Mammary microvascular endothelial cell (primary cell): ENCODE data around the gene ENTREP3. TPM values are rescaled to one million over a fixed set of nuclear protein-coding genes. Genes with fewer than 3 reads are reported as not detected.

Experiments used
- total RNA-seq: library from RNA; depleted of rRNA; stranded (reverse); fragments of >200 nt; gene quantifications from 2 replicates; pipeline ENCODE4 v1.2.3, GENCODE V29; 2015

Gene ENTREP3, protein sequence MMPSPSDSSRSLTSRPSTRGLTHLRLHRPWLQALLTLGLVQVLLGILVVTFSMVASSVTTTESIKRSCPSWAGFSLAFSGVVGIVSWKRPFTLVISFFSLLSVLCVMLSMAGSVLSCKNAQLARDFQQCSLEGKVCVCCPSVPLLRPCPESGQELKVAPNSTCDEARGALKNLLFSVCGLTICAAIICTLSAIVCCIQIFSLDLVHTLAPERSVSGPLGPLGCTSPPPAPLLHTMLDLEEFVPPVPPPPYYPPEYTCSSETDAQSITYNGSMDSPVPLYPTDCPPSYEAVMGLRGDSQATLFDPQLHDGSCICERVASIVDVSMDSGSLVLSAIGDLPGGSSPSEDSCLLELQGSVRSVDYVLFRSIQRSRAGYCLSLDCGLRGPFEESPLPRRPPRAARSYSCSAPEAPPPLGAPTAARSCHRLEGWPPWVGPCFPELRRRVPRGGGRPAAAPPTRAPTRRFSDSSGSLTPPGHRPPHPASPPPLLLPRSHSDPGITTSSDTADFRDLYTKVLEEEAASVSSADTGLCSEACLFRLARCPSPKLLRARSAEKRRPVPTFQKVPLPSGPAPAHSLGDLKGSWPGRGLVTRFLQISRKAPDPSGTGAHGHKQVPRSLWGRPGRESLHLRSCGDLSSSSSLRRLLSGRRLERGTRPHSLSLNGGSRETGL
- total RNA-seq = 15.2 and 15.3 TPM in 2 replicates

DNA sequence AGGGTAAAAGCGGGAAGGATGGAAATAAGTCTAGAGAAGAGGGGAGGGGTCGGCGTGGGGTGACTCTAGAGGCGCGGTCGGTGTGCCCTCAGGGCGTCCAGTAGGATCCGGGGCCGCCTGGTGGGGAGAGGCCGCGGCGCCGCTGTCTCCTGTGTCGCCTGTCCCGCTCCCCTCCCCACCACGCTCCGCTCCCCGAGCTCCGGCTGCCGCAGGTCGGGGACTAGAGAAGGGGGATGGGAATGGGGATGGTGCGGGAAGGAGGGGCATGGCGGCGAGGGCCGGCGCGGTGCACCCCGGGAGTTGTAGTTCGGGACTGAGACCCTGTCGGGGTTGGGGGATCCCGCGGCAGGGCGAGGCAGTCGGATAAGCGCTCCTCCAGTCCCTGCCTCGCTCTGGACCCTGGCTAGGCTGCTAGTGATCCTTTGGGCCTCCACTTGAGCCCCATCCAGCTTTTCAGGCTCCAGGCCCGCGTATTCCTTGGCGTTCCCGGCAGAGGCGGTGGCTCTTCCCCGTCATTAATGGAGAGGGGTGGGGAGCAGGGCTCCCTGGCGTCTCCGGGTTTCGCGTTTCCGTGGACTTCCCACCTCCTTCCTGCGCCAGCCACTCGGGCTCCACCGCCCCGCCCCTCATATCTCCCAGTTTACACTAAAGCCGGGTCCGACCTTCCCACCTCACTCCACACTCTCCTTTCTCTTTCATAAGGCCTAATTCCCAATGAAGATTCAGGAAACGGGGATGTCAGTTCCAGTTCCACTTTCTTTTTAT is at the start of gene ENTREP3:
Gene ENTREP3 (minus strand): TSS at position 241 of the 765 bp plus-strand sequence. CDS start 606 bp downstream, outside the sequence.

DNA sequence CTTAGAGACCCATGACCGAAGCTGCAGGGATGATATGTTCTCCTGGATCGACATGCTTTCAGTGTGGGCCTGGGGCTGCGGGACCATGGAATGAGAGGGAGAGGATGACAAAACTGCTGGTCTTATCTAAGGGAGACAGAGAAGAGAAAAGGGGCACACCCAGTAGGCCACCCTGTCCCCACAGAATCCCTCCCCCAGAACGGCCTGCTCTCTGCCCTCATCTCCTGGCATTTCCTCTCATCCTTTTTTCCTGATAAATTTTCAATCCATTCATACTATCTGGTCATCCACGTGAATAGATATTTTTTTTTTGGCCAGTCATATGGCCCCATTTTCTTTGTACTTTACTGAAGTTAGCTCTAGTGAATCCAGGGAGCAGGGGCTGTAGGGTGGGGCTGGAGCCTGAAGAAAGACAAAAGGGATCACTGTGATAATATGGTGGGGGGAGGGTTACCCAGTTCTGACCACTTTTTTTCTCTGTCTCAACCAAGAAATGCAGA is 46.1 kb upstream of the ENTREP3 start, which contains the start of gene PKLR:
Gene PKLR (minus strand): TSS at position 97 of the 500 bp plus-strand sequence. CDS start 43 bp downstream, at position 54.

DNA sequence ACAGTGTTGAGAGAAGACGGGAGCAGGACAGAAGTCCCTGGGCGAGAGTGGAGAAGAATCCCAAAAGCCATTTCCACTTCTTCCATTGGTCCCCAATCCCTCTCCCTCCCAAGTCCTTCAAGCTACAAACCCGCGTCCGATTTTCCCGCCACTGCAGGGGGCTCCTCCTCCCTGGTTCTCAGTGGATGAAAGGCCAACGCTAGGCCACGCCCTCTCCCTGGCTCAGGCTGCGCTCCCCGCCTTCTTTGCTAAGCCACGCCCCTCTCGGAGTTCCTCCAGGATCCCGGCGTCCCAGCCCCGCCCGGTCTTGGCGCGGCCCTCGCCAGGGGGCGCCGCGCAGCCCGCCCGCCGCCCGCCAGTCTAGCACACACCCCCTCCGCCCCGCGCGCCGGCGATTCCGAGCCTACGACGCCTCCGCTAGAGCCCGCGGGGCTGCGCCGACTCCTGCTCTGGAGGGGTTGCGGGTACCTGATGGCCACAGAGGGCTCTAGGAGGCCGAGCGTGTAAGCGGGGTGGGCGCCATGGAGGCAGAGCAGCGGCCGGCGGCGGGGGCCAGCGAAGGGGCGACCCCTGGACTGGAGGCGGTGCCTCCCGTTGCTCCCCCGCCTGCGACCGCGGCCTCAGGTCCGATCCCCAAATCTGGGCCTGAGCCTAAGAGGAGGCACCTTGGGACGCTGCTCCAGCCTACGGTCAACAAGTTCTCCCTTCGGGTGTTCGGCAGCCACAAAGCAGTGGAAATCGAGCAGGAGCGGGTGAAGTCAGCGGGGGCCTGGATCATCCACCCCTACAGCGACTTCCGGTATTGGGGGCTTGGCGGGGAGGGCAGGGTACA is 22.0 kb upstream of the ENTREP3 start, which contains the start of gene HCN3:
Gene HCN3 (plus strand): TSS at position 394 of the 832 bp plus-strand sequence. CDS start 128 bp downstream, at position 522.

DNA sequence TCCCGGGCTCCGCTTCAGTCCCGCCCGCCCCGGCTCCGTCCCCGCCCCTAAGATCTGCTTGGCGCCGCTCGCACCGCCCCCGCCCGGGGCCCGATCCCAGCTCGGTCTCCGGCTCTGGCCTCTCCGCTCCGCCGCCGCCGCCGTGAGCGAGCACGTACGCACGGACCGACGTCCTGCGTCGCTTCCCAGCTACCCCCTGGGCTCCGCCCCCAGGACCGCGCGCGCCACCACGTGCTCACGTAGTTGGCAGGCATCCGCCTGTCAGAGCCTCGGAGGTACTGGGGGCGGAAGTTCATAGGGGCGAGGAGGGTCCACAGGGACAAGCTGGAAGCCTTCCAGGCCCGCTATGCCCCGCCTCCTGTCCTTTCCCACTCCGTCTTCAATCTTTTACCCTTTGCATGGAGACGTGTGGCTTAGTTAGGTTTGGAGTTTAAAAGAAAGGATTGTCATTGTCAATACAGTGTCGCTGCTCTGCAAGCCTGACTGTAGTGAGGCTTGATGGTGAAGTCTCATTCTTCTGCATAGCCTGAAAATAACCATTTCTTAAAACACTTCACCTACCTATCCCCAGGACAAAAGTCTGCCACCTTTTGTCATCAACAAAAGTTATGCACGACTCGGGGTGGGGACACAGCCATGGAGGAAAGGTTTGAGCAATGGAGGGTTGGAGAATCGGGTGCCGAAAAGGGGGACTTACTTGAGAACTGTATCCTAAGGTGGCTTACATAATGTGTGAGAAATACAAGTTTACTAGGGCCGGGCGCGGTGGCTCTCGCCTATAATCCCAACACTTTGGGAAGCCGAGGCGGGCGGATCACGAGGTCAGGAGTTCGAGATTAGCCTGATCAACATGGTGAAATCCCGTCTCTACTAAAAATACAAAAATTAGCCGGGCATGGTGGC is 18.3 kb upstream of the ENTREP3 start, which contains the start of gene CLK2:
Gene CLK2 (minus strand): TSS at position 162 of the 903 bp plus-strand sequence. CDS start 2,527 bp downstream, outside the sequence.

DNA sequence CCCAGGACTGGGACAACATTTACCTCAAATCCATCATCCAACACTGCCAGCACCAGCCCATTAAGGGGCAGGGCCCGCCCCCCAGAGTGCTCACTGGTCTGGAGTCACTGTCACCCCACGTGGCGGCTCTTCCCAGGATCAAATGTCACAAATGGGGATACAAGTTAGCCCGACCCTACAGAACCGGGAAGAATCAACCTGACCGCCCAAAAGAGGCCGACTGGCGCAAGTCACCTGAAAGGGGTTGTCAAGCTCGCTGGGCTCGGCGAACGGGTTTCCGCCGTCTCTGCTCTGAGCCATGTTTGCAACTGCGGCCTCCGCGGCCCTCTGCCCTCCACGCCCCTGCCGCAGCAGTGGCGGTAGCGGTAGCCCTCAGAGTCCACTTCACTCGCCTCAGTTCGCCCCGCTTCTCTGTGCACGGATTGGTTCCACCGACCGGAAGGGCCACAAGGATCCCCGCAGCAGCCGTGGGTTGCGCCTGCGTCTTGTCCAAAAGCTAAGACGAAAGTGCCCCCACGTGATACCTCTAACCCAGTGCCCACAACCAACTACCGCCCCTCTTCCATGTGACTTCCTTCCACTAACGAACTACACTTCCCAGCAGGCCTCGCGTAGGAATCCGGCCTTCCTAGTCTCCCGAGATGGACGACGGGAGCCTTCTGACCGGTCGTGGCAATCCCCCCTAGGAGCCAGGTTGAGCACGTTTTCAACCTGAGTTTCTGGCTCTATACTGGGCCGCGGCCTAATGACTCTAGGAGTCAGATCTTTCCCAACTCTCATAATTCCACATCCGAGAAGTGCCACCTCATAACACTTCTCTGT is 6.8 kb upstream of the ENTREP3 start, which contains the start of gene SCAMP3:
Gene SCAMP3 (minus strand): TSS at position 509 of the 822 bp plus-strand sequence. CDS start 209 bp downstream, at position 300.

DNA sequence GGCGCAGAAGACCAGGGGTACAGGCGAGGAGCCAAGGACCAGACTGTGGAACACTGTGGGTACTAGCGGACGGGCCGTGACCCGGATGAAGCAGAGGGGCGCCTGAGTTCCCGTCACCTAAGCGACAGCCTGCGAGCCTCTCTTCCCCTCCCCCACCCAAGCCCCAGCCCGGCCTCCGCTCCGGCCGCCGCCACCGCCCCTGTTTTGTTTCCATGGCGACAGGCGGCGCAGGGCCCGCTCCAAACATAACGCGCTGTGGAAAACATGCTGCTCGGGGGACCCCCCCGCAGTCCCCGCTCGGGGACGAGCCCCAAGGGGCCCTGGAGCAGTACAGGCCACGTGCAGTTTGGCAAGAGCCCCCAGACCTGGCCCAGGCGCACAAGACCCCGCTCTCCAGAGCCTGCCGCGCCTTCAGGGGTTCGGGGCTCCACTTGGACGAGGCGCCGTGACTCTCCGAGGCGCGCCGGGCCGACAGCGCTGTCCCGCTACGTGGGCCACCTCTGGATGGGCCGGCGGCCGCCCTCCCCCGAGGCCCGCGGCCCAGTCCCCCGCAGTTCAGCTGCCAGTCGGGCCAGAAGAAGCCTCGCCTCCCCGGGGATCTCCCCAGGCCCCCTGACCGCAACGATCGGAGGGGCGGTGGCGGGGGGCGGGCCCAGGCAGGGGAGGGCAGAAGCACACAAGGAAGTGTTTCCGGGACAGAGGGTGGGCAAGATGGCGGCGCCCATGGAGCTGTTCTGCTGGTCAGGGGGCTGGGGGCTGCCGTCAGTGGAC is 46.6 kb downstream of the ENTREP3 start, which contains the start of gene MTX1:
Gene MTX1 (plus strand): TSS at position 155 of the 771 bp plus-strand sequence. CDS start 110 bp downstream, at position 265.

DNA sequence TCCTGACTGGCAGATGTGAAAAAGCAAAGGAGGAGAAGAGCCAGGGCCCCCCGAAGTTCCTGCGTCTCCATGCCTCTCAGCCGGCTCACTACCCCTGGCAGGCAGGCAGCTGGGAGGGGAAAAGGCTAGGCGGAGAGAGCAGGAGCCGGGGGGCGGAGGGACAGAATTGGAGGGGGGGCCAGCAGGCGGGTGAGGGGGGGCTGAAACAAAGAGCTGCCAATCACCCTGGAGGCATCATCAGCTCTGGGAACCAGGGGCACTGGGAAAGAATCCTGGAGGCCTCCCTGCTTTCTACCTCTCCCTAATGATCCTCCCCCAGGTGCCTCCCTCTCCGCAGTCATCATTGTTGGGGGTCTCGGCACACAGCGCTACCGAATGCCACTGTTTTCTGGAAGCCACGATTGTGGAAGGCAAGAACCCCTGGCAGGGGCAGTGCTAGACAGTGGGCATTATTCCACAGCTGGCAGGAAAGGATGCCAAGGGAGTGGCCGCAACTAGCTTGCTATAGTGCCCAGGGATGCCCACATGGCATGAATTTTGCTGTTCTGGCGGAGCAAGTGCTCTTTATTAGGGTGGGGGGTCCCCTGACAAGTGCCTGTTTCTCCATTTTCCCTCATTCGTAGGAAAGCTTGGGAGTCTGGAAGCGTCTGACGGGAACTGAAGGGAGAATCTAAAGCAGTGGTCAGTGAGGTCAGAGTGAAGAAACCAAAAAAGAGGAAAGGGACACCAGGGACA is 47.3 kb downstream of the ENTREP3 start, which contains the start of gene THBS3:
Gene THBS3 (minus strand): TSS at position 92 of the 735 bp plus-strand sequence. CDS start 21 bp downstream, at position 71.

Other genes with a start within 250 kb of the ENTREP3 start
- gene DCST2, start 221.7 kb downstream of the ENTREP3 start, total RNA-seq = not detected in 2 replicates
- gene DCST1, start 221.7 kb downstream of the ENTREP3 start, total RNA-seq = not detected in 2 replicates
- gene ADAM15, start 204.2 kb downstream of the ENTREP3 start, total RNA-seq = 763 and 804 TPM in 2 replicates
- gene EFNA4, start 191.7 kb downstream of the ENTREP3 start, total RNA-seq = 7.9 and 9.4 TPM in 2 replicates
- 0.64 and 0.80 TPM in 2 replicates for gene EFNA3, start 176.6 kb downstream of the ENTREP3 start, total RNA-seq
- 30.8 and 33.2 TPM in 2 replicates for gene EFNA1, start 127.6 kb downstream of the ENTREP3 start, total RNA-seq
- gene SLC50A1, start 119.6 kb downstream of the ENTREP3 start, total RNA-seq = 35.6 and 39.2 TPM in 2 replicates
- 98.3 and 118 TPM in 2 replicates for gene DPM3, start 115.0 kb downstream of the ENTREP3 start, total RNA-seq
- 160 and 168 TPM in 2 replicates for gene KRTCAP2, start 82.2 kb downstream of the ENTREP3 start, total RNA-seq
- gene TRIM46, start 81.6 kb downstream of the ENTREP3 start, total RNA-seq = 1.4 and 2.7 TPM in 2 replicates
- gene THBS3, start 47.6 kb downstream of the ENTREP3 start, total RNA-seq = 2.7 and 4.0 TPM in 2 replicates
- gene MTX1, start 46.8 kb downstream of the ENTREP3 start, total RNA-seq = 74.1 and 76.9 TPM in 2 replicates
- 111 and 127 TPM in 2 replicates for gene SCAMP3, start 6.9 kb upstream of the ENTREP3 start, total RNA-seq
- 13.1 and 15.4 TPM in 2 replicates for gene CLK2, start 18.0 kb upstream of the ENTREP3 start, total RNA-seq
- gene HCN3, start 22.0 kb upstream of the ENTREP3 start, total RNA-seq = 0.20 TPM in 2 replicates
- not detected in 2 replicates for gene PKLR, start 46.0 kb upstream of the ENTREP3 start, total RNA-seq
- 469 and 476 TPM in 2 replicates for gene FDPS, start 53.4 kb upstream of the ENTREP3 start, total RNA-seq
- 33.0 and 39.0 TPM in 2 replicates for gene RUSC1, start 65.4 kb upstream of the ENTREP3 start, total RNA-seq